ENCODE data around the gene POC1A.

DNA sequence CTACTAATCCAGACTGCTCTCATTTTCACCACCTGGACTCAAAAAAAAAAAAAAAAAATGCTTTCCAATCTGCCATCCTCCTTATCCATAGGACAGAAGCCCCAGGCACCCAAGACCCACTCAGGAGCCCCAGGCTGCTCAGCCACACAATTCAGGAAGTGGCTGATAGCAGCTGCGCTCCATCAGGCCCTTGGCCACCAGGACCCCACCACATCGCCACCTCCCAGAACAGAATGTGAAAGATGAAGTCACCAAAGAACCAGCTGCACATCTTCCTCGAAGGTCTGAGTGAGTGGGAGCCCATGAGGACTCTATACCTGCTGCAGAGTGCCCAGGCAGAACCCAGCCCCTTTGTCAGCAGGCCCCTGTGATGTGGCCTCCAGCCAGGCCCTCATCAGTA lies 19.5 kb downstream of the POC1A start:
- TF ChIP-seq POLR2AphosphoS5 (IDR thresholded peaks at IDR 0.05; ENCODE audit: insufficient read depth, low read depth, low read length), result no peak
- TF ChIP-seq POLR2A (IDR thresholded peaks at IDR 0.05; ENCODE audit: low read depth, low read length), result no peak
- TF ChIP-seq, protein P1, sequence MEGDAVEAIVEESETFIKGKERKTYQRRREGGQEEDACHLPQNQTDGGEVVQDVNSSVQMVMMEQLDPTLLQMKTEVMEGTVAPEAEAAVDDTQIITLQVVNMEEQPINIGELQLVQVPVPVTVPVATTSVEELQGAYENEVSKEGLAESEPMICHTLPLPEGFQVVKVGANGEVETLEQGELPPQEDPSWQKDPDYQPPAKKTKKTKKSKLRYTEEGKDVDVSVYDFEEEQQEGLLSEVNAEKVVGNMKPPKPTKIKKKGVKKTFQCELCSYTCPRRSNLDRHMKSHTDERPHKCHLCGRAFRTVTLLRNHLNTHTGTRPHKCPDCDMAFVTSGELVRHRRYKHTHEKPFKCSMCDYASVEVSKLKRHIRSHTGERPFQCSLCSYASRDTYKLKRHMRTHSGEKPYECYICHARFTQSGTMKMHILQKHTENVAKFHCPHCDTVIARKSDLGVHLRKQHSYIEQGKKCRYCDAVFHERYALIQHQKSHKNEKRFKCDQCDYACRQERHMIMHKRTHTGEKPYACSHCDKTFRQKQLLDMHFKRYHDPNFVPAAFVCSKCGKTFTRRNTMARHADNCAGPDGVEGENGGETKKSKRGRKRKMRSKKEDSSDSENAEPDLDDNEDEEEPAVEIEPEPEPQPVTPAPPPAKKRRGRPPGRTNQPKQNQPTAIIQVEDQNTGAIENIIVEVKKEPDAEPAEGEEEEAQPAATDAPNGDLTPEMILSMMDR (IDR thresholded peaks at IDR 0.05; ENCODE audit: extremely low read depth in 1 of 2, insufficient read depth in 1 of 2, low read depth in 1 of 2, low read length in 2 of 2), result no peak
- TF ChIP-seq GATA2 (IDR thresholded peaks at IDR 0.05; ENCODE audit: insufficient read depth, insufficient read length, low read depth, low read length), result no peak
- TF ChIP-seq EZH2 (IDR thresholded peaks at IDR 0.05; ENCODE audit: borderline replicate concordance, low read depth, low read length, severe bottlenecking), result no peak
- TF ChIP-seq, protein P2, sequence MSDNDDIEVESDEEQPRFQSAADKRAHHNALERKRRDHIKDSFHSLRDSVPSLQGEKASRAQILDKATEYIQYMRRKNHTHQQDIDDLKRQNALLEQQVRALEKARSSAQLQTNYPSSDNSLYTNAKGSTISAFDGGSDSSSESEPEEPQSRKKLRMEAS (IDR thresholded peaks at IDR 0.05; ENCODE audit: insufficient read depth, insufficient read length), result no peak
- no peak for TF ChIP-seq JUN (IDR thresholded peaks at IDR 0.05; ENCODE audit: borderline replicate concordance, insufficient read depth, insufficient read length, low read depth)

Measured in endothelial cell of umbilical vein (primary cell).